K562 (cell line): ENCODE data around the gene NUP85. TPM values are rescaled to one million over a fixed set of nuclear protein-coding genes. Genes with fewer than 3 reads are reported as not detected.

Source experiments
- ATAC-seq: fragments of 200-7000 bp; cut with Tn5 transposase; 3 replicates; pipeline ENCODE4 v1.9.1; 2020; ENCODE audit warnings: moderate library complexity
- BruUV-seq: library from RNA; stranded (reverse); fragments of 400-500 nt; replicated peaks from 2 replicates; lab custom pipeline; 2021; lab: Mats Ljungman, UMichigan
- CTCF ChIA-PET: fragments of 300-600 bp; formaldehyde crosslinking; extraction: SDS; loops from one replicate; lab custom pipeline; 2021; ENCODE audit warnings: low intra/inter-chr PET ratio; lab: Yijun Ruan, JAX
- POLR2A ChIA-PET: fragments of 300-600, 350-650 bp; sonication (Branson Sonifier 250); formaldehyde crosslinking; extraction: SDS; loops from one replicate; lab custom pipeline; 2021; ENCODE audit warnings: antibody characterized with exemption, inconsistent platforms; lab: Yijun Ruan, JAX
- DNase-seq, 4 experiments: peaks; one replicate each; pipeline versions ENCODE4 v3.0.0 to v3.0.0-alpha.2; 2011 to 2018; ENCODE audit warnings: low spot score in 3 of 4, mixed read lengths in 3 of 4; ENCODE audit errors: extremely low read depth in 1 of 4
- FAIRE-seq: peaks from 2 replicates; lab custom pipeline; 2011; peaks lifted over from hg19 to GRCh38; lab: Jason Lieb, UNC
- H2AFZ ChIP-seq: 2 replicates; pipeline ENCODE4 v1.6.0; 2011; ENCODE audit warnings: low read depth, low read length, control low read depth, inconsistent platforms
- H3K27ac ChIP-seq: fragments of 200-600 bp; 3 replicates; pipeline ENCODE4 v1.8.0; 2011; ENCODE audit warnings: low read depth, mild to moderate bottlenecking, control low read depth, inconsistent platforms, low read length, moderate library complexity, mixed read lengths; ENCODE audit errors: extremely low read depth
- H3K27me3 ChIP-seq, 2 experiments: fragments of 300-600 bp in 1 of 2; 2 replicates in 1 of 2; 3 replicates in 1 of 2; pipeline versions ENCODE4 v1.6.0 to v1.8.0; 2011; ENCODE audit warnings: inconsistent platforms in 2 of 2, low read length in 2 of 2, mild to moderate bottlenecking in 1 of 2, mixed read lengths in 1 of 2, moderate library complexity in 1 of 2; ENCODE audit not compliant: control insufficient read depth in 2 of 2, insufficient read depth in 2 of 2
- H3K36me3 ChIP-seq: fragments of 300-600 bp; 3 replicates; pipeline ENCODE4 v1.8.0; 2011; ENCODE audit warnings: mild to moderate bottlenecking, low read length, inconsistent platforms; ENCODE audit not compliant: control insufficient read depth, insufficient read depth
- H3K4me1 ChIP-seq, 2 experiments: fragments of 200-600 bp in 1 of 2; replicated peaks in 1 of 2; 2 replicates in 1 of 2; 3 replicates in 1 of 2; pipeline versions ENCODE4 v1.5.1 to v1.8.0; 2011; ENCODE audit warnings: inconsistent platforms in 2 of 2, low read length in 2 of 2, mild to moderate bottlenecking in 1 of 2, mixed read lengths in 1 of 2, moderate library complexity in 1 of 2; ENCODE audit not compliant: control insufficient read depth in 2 of 2, insufficient read depth in 2 of 2
- H3K4me2 ChIP-seq: 2 replicates; pipeline ENCODE4 v1.6.1; 2011; ENCODE audit warnings: low read length, control low read depth, inconsistent platforms, mixed read lengths; ENCODE audit not compliant: insufficient read depth
- H3K4me3 ChIP-seq: fragments of 200-600 bp; sonication (generic), shearing (Covaris generic); 2 replicates; pipeline ENCODE4 v1.5.1; 2016; ENCODE audit warnings: control low read depth, inconsistent platforms
- H3K79me2 ChIP-seq: fragments of 200-600 bp; 3 replicates; pipeline ENCODE4 v1.8.0; 2011; ENCODE audit warnings: low read length, inconsistent platforms; ENCODE audit not compliant: control insufficient read depth, insufficient read depth
- H3K9ac ChIP-seq, 2 experiments: 2 replicates each; pipeline versions ENCODE4 v1.6.0 to v1.6.1; 2011; ENCODE audit warnings: low read depth in 2 of 2, low read length in 2 of 2, control low read depth in 1 of 2, inconsistent platforms in 1 of 2, mild to moderate bottlenecking in 1 of 2, mixed read lengths in 1 of 2; ENCODE audit not compliant: insufficient read depth in 1 of 2
- H3K9me1 ChIP-seq: one replicate; pipeline ENCODE4 v1.6.0; 2011; ENCODE audit warnings: inconsistent platforms, mild to moderate bottlenecking, low read length, moderate library complexity; ENCODE audit not compliant: control insufficient read depth, insufficient read depth
- H3K9me3 ChIP-seq: replicated peaks from 2 replicates; pipeline ENCODE4 v1.5.1; 2011; ENCODE audit warnings: low read depth, low read length, inconsistent platforms; ENCODE audit not compliant: control insufficient read depth, insufficient read depth
- H4K20me1 ChIP-seq: replicated peaks from 2 replicates; pipeline ENCODE4 v1.6.1; 2011; ENCODE audit warnings: low read length, inconsistent platforms, mixed read lengths; ENCODE audit not compliant: control insufficient read depth, insufficient read depth
- HDAC1 ChIP-seq, 2 experiments: fragments of 450-650 bp; IDR thresholded peaks; 2 replicates each; pipeline ENCODE4 v1.6.1; 2016 to 2017; ENCODE audit warnings: inconsistent platforms in 1 of 2, mild to moderate bottlenecking in 1 of 2, moderate library complexity in 1 of 2
- KLF10 ChIP-seq: fragments of 250-450 bp; sonication (Bioruptor Pico); IDR thresholded peaks from 2 replicates; pipeline ENCODE4 v1.6.1; 2021; ENCODE audit warnings: matching md5 sums
- PRPF4 ChIP-seq: fragments of 200-400 bp; formaldehyde crosslinking; IDR thresholded peaks from one replicate; pipeline ENCODE4 v1.6.1; 2017; ENCODE audit warnings: low read length, low read depth, mild to moderate bottlenecking; ENCODE audit not compliant: insufficient read depth, poor library complexity, severe bottlenecking
- SIRT6 ChIP-seq: IDR thresholded peaks from one replicate; pipeline ENCODE4 v1.6.1; 2012; ENCODE audit warnings: low read depth, mild to moderate bottlenecking, control low read depth, inconsistent platforms, low read length, moderate library complexity
- TARDBP ChIP-seq: fragments of 450-650 bp; IDR thresholded peaks from 2 replicates; pipeline ENCODE4 v1.6.1; 2016
- U2AF1 ChIP-seq: fragments of 200-400 bp; formaldehyde crosslinking; optimal IDR thresholded peaks from 2 replicates; pipeline ENCODE3; 2017; ENCODE audit warnings: mild to moderate bottlenecking, low read depth, low read length, moderate library complexity
- ZNF134 ChIP-seq: fragments of 250-450 bp; sonication (Bioruptor Pico); conservative IDR thresholded peaks from 2 replicates; pipeline ENCODE4 v1.4.0; 2020
- ZNF41 ChIP-seq: fragments of 250-450 bp; sonication (Bioruptor Pico); conservative IDR thresholded peaks from 2 replicates; pipeline ENCODE4 v1.4.0; 2020; ENCODE audit warnings: mild to moderate bottlenecking
- WGBS: fragments of 100-300 bp; shearing (Covaris generic); methylation state at CpG from one replicate; pipeline ENCODE4 v1.1.6; 2016; ENCODE audit warnings: low coverage, mixed read lengths; ENCODE audit not compliant: insufficient coverage; ENCODE audit errors: missing lambda C conversion rate; 5-methylcytosine and 5-hydroxymethylcytosine counted together
- in situ Hi-C: fragments of 300-500 bp; cut with MboI; formaldehyde crosslinking; loops from 4 replicates; pipeline ENCODE4 v1.15.0; 2018; ENCODE audit warnings: inconsistent platforms, mixed read lengths
- intact Hi-C: fragments of 100-400 bp; cut with micrococcal nuclease; formaldehyde crosslinking; loops from 2 replicates; pipeline ENCODE4 v1.14.2; 2022
- polyA plus RNA-seq, 8 experiments: library from polyadenylated mRNA; depleted of rRNA in 4 of 8; stranded (reverse) in 5 of 8; unstranded in 3 of 8; fragments of >200 nt; fragmentation: Nextera tagmentation in 2 of 8; fragmentation: Illumina TruSeq in 1 of 8; extraction: Ambion mirVana in 2 of 8; extraction: Trizol in 1 of 8; gene quantifications; 2 replicates each; pipeline versions ENCODE4 v1.2.1 to v1.2.3, GENCODE V29; 2011 to 2014; ENCODE audit warnings: inconsistent platforms in 1 of 8, missing spikeins in 1 of 8
- total RNA-seq, 7 experiments: library from RNA; depleted of rRNA in 6 of 7; stranded (reverse); fragments of >200 nt in 6 of 7; fragmentation: Illumina TruSeq in 2 of 7; extraction: Trizol in 2 of 7; gene quantifications; 2 replicates each; pipeline versions ENCODE4 v1.2.1 to v1.2.3, GENCODE V29; 2011 to 2021; ENCODE audit warnings: low replicate concordance in 1 of 7
- TF ChIP-seq, protein P1 (sequence below): fragments of 450-650 bp; IDR thresholded peaks from 2 replicates; pipeline ENCODE4 v1.6.1; 2016; ENCODE audit warnings: mild to moderate bottlenecking, moderate library complexity
- TF ChIP-seq, protein P2 (sequence below): fragments of 450-650 bp; IDR thresholded peaks from 2 replicates; pipeline ENCODE4 v1.6.1; 2016; ENCODE audit warnings: missing biosample characterization, missing genetic modification characterization

The NUP85 gene
- total and polyA plus RNA-seq, 9 of the 15 experiments (the other 6 are each of a cell fraction or from before 2014, with no cell fraction given) = 50.2 to 177 (median 110) TPM

DNA sequence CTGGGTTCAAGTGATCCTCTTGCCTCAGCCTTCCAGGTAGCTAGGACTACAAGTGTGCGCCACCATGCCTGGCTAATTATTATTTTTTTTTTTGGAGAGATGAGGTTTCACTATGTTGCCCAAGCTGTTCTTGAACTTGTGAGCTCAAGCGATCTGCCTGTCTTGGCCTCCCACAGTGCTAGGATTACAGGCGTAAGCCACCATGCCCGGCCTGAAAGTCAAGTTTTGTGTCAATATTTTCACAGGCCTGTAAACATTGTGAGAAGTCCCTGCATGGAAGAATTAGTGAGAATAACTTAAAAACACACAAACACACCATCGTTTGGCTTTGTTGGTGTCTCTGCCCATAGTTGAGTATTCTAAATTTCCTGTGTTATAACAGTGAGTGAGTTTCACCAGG, 22.2 kb downstream of the NUP85 start:
- 93% methylated on average over 5 of the region's 5 CpGs for WGBS
- no peaks in the 10 kb centered on the region for H3K4me1 ChIP-seq
- H3K4me2 ChIP-seq = no peak overlapping the region
- H3K79me2 ChIP-seq = no peaks in the 10 kb centered on the region
- no peak overlapping the region for H3K4me3 ChIP-seq
- intact Hi-C loops (no loop called here), in situ Hi-C loops (no loop called here)
- H4K20me1 ChIP-seq = no peaks in the 10 kb centered on the region
- no peak overlapping the region for H3K9ac ChIP-seq
- ATAC-seq (no peak), DNase-seq (no peak), FAIRE-seq (no peak)
- CTCF ChIA-PET = interaction anchor here (0.7 kb wide), 1 partner anchor 266 kb away, joined by 3 read pairs; no protein-coding TSS in a partner anchor
- no peaks in the 10 kb centered on the region for H3K9me3 ChIP-seq
- POLR2A ChIA-PET = interaction anchor here (0.7 to 4.4 kb wide), 4 partner anchors 10 to 89 kb away, joined by 3 to 38 read pairs (median 12); no protein-coding TSS in a partner anchor
- no peaks in the 10 kb centered on the region for H3K27me3 ChIP-seq
- BruUV-seq = no TSS peak
- no peak overlapping the region for H2AFZ ChIP-seq
- H3K36me3 ChIP-seq = peaks cover 89% of the 10 kb centered on the region
- H3K9me1 ChIP-seq = no peaks in the 10 kb centered on the region
- H3K27ac ChIP-seq = no peak overlapping the region
- TF ChIP-seq PRPF4 (no peak), U2AF1 (no peak), ZNF41 (CRISPR knock-in tag) (no peak), HDAC1 (IDR thresholded peaks at IDR 0.05) (no peak), SIRT6 (no peak), KLF10 (CRISPR knock-in tag) (no peak), TARDBP (no peak), ZNF134 (CRISPR knock-in tag) (no peak)
- TF ChIP-seq, protein P1, sequence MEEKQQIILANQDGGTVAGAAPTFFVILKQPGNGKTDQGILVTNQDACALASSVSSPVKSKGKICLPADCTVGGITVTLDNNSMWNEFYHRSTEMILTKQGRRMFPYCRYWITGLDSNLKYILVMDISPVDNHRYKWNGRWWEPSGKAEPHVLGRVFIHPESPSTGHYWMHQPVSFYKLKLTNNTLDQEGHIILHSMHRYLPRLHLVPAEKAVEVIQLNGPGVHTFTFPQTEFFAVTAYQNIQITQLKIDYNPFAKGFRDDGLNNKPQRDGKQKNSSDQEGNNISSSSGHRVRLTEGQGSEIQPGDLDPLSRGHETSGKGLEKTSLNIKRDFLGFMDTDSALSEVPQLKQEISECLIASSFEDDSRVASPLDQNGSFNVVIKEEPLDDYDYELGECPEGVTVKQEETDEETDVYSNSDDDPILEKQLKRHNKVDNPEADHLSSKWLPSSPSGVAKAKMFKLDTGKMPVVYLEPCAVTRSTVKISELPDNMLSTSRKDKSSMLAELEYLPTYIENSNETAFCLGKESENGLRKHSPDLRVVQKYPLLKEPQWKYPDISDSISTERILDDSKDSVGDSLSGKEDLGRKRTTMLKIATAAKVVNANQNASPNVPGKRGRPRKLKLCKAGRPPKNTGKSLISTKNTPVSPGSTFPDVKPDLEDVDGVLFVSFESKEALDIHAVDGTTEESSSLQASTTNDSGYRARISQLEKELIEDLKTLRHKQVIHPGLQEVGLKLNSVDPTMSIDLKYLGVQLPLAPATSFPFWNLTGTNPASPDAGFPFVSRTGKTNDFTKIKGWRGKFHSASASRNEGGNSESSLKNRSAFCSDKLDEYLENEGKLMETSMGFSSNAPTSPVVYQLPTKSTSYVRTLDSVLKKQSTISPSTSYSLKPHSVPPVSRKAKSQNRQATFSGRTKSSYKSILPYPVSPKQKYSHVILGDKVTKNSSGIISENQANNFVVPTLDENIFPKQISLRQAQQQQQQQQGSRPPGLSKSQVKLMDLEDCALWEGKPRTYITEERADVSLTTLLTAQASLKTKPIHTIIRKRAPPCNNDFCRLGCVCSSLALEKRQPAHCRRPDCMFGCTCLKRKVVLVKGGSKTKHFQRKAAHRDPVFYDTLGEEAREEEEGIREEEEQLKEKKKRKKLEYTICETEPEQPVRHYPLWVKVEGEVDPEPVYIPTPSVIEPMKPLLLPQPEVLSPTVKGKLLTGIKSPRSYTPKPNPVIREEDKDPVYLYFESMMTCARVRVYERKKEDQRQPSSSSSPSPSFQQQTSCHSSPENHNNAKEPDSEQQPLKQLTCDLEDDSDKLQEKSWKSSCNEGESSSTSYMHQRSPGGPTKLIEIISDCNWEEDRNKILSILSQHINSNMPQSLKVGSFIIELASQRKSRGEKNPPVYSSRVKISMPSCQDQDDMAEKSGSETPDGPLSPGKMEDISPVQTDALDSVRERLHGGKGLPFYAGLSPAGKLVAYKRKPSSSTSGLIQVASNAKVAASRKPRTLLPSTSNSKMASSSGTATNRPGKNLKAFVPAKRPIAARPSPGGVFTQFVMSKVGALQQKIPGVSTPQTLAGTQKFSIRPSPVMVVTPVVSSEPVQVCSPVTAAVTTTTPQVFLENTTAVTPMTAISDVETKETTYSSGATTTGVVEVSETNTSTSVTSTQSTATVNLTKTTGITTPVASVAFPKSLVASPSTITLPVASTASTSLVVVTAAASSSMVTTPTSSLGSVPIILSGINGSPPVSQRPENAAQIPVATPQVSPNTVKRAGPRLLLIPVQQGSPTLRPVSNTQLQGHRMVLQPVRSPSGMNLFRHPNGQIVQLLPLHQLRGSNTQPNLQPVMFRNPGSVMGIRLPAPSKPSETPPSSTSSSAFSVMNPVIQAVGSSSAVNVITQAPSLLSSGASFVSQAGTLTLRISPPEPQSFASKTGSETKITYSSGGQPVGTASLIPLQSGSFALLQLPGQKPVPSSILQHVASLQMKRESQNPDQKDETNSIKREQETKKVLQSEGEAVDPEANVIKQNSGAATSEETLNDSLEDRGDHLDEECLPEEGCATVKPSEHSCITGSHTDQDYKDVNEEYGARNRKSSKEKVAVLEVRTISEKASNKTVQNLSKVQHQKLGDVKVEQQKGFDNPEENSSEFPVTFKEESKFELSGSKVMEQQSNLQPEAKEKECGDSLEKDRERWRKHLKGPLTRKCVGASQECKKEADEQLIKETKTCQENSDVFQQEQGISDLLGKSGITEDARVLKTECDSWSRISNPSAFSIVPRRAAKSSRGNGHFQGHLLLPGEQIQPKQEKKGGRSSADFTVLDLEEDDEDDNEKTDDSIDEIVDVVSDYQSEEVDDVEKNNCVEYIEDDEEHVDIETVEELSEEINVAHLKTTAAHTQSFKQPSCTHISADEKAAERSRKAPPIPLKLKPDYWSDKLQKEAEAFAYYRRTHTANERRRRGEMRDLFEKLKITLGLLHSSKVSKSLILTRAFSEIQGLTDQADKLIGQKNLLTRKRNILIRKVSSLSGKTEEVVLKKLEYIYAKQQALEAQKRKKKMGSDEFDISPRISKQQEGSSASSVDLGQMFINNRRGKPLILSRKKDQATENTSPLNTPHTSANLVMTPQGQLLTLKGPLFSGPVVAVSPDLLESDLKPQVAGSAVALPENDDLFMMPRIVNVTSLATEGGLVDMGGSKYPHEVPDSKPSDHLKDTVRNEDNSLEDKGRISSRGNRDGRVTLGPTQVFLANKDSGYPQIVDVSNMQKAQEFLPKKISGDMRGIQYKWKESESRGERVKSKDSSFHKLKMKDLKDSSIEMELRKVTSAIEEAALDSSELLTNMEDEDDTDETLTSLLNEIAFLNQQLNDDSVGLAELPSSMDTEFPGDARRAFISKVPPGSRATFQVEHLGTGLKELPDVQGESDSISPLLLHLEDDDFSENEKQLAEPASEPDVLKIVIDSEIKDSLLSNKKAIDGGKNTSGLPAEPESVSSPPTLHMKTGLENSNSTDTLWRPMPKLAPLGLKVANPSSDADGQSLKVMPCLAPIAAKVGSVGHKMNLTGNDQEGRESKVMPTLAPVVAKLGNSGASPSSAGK = no peak
- TF ChIP-seq, protein P2, sequence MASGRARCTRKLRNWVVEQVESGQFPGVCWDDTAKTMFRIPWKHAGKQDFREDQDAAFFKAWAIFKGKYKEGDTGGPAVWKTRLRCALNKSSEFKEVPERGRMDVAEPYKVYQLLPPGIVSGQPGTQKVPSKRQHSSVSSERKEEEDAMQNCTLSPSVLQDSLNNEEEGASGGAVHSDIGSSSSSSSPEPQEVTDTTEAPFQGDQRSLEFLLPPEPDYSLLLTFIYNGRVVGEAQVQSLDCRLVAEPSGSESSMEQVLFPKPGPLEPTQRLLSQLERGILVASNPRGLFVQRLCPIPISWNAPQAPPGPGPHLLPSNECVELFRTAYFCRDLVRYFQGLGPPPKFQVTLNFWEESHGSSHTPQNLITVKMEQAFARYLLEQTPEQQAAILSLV (tag) = no peak
